GM12878 (cell line): ENCODE data around the gene FMNL2. TPM values are rescaled to one million over a fixed set of nuclear protein-coding genes. Genes with fewer than 3 reads are reported as not detected.

Experiments used
- ATAC-seq: fragments of 200-7000 bp; cut with Tn5 transposase; 3 replicates; pipeline ENCODE4 v1.9.1; 2020; ENCODE audit warnings: mild to moderate bottlenecking, moderate library complexity
- BruUV-seq: library from RNA; stranded (reverse); fragments of 400-500 nt; replicated peaks from 2 replicates; lab custom pipeline; 2021; lab: Mats Ljungman, UMichigan
- CTCF ChIA-PET: fragments of 300-600 bp; sonication (Branson Sonifier 250); formaldehyde crosslinking; extraction: SDS; loops from one replicate; lab custom pipeline; 2021; ENCODE audit warnings: inconsistent platforms; lab: Yijun Ruan, JAX
- POLR2A ChIA-PET: fragments of 350-600 bp; formaldehyde crosslinking; extraction: SDS; loops from one replicate; lab custom pipeline; 2021; ENCODE audit warnings: inconsistent platforms; lab: Charles Lee
- RAD21 ChIA-PET: fragments of 300-600 bp; sonication (Branson Sonifier 250); formaldehyde crosslinking; loops from one replicate; lab custom pipeline; 2023; ENCODE audit warnings: antibody characterized with exemption; ENCODE audit not compliant: unreplicated experiment; lab: Charles Lee
- SMC1A ChIA-PET: fragments of 300-600 bp; sonication (Branson Sonifier 250); formaldehyde crosslinking; loops from one replicate; lab custom pipeline; 2023; ENCODE audit not compliant: unreplicated experiment, uncharacterized antibody; lab: Charles Lee
- DNase-seq: peaks from one replicate; pipeline ENCODE4 v3.0.0-alpha.2; 2011; ENCODE audit warnings: low read depth, low spot score
- FAIRE-seq: peaks from 3 replicates; lab custom pipeline; 2011; peaks lifted over from hg19 to GRCh38; lab: Jason Lieb, UNC
- H2AFZ ChIP-seq: 2 replicates; pipeline ENCODE4 v1.6.0; 2011; ENCODE audit warnings: low read depth, low read length, control low read depth; ENCODE audit not compliant: control insufficient read depth
- H3K27ac ChIP-seq: 2 replicates; pipeline ENCODE4 v1.5.1; 2011; ENCODE audit warnings: control low read depth; ENCODE audit not compliant: control insufficient read depth, insufficient read depth
- H3K27me3 ChIP-seq, 2 experiments: replicated peaks in 1 of 2; 2 replicates each; pipeline versions ENCODE4 v1.6.0 to v1.6.1; 2011; ENCODE audit warnings: low read length in 1 of 2; ENCODE audit not compliant: control insufficient read depth in 2 of 2, insufficient read depth in 2 of 2
- H3K36me3 ChIP-seq, 2 experiments: 2 replicates each; pipeline ENCODE4 v1.5.1; 2011; ENCODE audit warnings: low read length in 1 of 2; ENCODE audit not compliant: control insufficient read depth in 2 of 2, insufficient read depth in 2 of 2
- H3K4me1 ChIP-seq: 2 replicates; pipeline ENCODE4 v1.6.1; 2011; ENCODE audit warnings: mild to moderate bottlenecking, low read length, moderate library complexity, mixed read lengths; ENCODE audit not compliant: control insufficient read depth, insufficient read depth
- H3K4me2 ChIP-seq: 2 replicates; pipeline ENCODE4 v1.6.0; 2011; ENCODE audit warnings: control low read depth; ENCODE audit not compliant: control insufficient read depth, insufficient read depth
- H3K4me3 ChIP-seq: fragments of 200-600 bp; sonication (generic); 2 replicates; pipeline ENCODE4 v1.5.1; 2016
- H3K79me2 ChIP-seq: 2 replicates; pipeline ENCODE4 v1.6.0; 2011; ENCODE audit warnings: low read length; ENCODE audit not compliant: control insufficient read depth, insufficient read depth
- H3K9ac ChIP-seq: 2 replicates; pipeline ENCODE4 v1.8.0; 2011; ENCODE audit warnings: low read length, control low read depth, mixed read lengths; ENCODE audit not compliant: control insufficient read depth, insufficient read depth
- H3K9me3 ChIP-seq: replicated peaks from 3 replicates; pipeline ENCODE4 v1.5.1; 2011; ENCODE audit warnings: mild to moderate bottlenecking, low read length; ENCODE audit not compliant: control insufficient read depth, insufficient read depth
- H4K20me1 ChIP-seq: 2 replicates; pipeline ENCODE4 v1.6.0; 2011; ENCODE audit not compliant: control insufficient read depth, insufficient read depth
- CBX5 ChIP-seq: sonication (generic); IDR thresholded peaks from 2 replicates; pipeline ENCODE4 v1.6.1; 2016; ENCODE audit warnings: low read depth, moderate library complexity, mild to moderate bottlenecking, inconsistent platforms
- CHD1 ChIP-seq: IDR thresholded peaks from 2 replicates; pipeline ENCODE4 v1.6.1; 2012; ENCODE audit warnings: low read depth, low read length, improper control_type of control experiment
- LARP7 ChIP-seq: fragments of 450-650 bp; IDR thresholded peaks from 2 replicates; pipeline ENCODE4 v1.6.1; 2017; ENCODE audit warnings: mild to moderate bottlenecking
- MEF2B ChIP-seq: fragments of 450-650 bp; IDR thresholded peaks from 2 replicates; pipeline ENCODE4 v1.6.1; 2018; ENCODE audit warnings: mild to moderate bottlenecking, moderate library complexity; ENCODE audit not compliant: partially characterized antibody, poor library complexity, severe bottlenecking
- TCF3 ChIP-seq: IDR thresholded peaks from 2 replicates; pipeline ENCODE4 v1.6.1; 2012; ENCODE audit warnings: low read depth, mild to moderate bottlenecking, low read length, borderline replicate concordance; ENCODE audit not compliant: insufficient read depth
- ZNF24 ChIP-seq: fragments of 450-650 bp; IDR thresholded peaks from 2 replicates; pipeline ENCODE4 v1.6.1; 2017; ENCODE audit warnings: antibody characterized with exemption, mild to moderate bottlenecking
- whole genome bisulfite sequencing: methylation state at CpG from one replicate; pipeline ENCODE4 v1.1.6; 2016; ENCODE audit warnings: low lambda C conversion rate; ENCODE audit not compliant: insufficient replicate concordance, insufficient coverage; ENCODE audit errors: missing lambda C conversion rate; 5-methylcytosine and 5-hydroxymethylcytosine counted together
- in situ Hi-C: fragments of 300-500 bp; cut with MboI; formaldehyde crosslinking; loops from 9 replicates; pipeline ENCODE4 v1.14.3; 2018; ENCODE audit warnings: mixed read lengths
- intact Hi-C: fragments of 100-400 bp; cut with micrococcal nuclease; formaldehyde crosslinking; loops from one replicate; pipeline ENCODE4 v1.14.2; 2022; ENCODE audit not compliant: unreplicated experiment
- polyA plus RNA-seq, 11 experiments: library from polyadenylated mRNA; depleted of rRNA in 4 of 11; unstranded in 6 of 11; stranded (reverse) in 5 of 11; fragments of >200 nt; fragmentation: Nextera tagmentation in 4 of 11; fragmentation: Illumina TruSeq in 1 of 11; extraction: Ambion mirVana in 4 of 11; extraction: Trizol in 1 of 11; gene quantifications; 1 replicate in 1 of 11; 2 replicates in 10 of 11; pipeline versions ENCODE4 v1.2.1 to v1.2.3, GENCODE V29; 2011 to 2016; ENCODE audit warnings: inconsistent platforms in 2 of 11, missing spikeins in 2 of 11, low read depth in 1 of 11
- total RNA-seq, 4 experiments: library from RNA; depleted of rRNA in 3 of 4; stranded (reverse); fragments of >200 nt in 3 of 4; fragmentation: Illumina TruSeq in 1 of 4; extraction: Trizol in 1 of 4; gene quantifications; 2 replicates each; pipeline versions ENCODE4 v1.2.1 to v1.2.3, GENCODE V29; 2013 to 2021
- TF ChIP-seq, protein P1 (sequence below): fragments of 450-650 bp; IDR thresholded peaks from 2 replicates; pipeline ENCODE4 v1.6.1; 2017; ENCODE audit warnings: borderline replicate concordance

FMNL2 gene
- total and polyA plus RNA-seq, 10 of the 15 experiments (the other 5 are each of a cell fraction or from before 2014, with no cell fraction given), result 0.13 to 9.9 (median 0.35) TPM

- ATAC-seq (no peak), DNase-seq (no peak), FAIRE-seq (no peak)
- H3K27me3 ChIP-seq, result no peaks in the 10 kb centered on the region
- no peak overlapping the region for H3K4me2 ChIP-seq
- H3K4me1 ChIP-seq, result no peaks in the 10 kb centered on the region
- H4K20me1 ChIP-seq, result no peaks in the 10 kb centered on the region
- no peak for TF ChIP-seq TCF3
- TF ChIP-seq, protein P1, sequence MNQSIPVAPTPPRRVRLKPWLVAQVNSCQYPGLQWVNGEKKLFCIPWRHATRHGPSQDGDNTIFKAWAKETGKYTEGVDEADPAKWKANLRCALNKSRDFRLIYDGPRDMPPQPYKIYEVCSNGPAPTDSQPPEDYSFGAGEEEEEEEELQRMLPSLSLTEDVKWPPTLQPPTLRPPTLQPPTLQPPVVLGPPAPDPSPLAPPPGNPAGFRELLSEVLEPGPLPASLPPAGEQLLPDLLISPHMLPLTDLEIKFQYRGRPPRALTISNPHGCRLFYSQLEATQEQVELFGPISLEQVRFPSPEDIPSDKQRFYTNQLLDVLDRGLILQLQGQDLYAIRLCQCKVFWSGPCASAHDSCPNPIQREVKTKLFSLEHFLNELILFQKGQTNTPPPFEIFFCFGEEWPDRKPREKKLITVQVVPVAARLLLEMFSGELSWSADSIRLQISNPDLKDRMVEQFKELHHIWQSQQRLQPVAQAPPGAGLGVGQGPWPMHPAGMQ, result no peak
- no peak for TF ChIP-seq LARP7
- no peak for TF ChIP-seq CBX5
- TF ChIP-seq ZNF24, result no peak
- TF ChIP-seq CHD1, result no peak
- no peak for TF ChIP-seq MEF2B
- ChIA-PET POLR2A (no interaction called here), SMC1A (no interaction called here), CTCF (interaction anchor here (1.1 to 2.6 kb wide), 2 partner anchors 26 to 195 kb away, joined by 3 to 9 read pairs; no protein-coding TSS in a partner anchor), RAD21 (no interaction called here)
- no peaks in the 10 kb centered on the region for H3K79me2 ChIP-seq
- H2AFZ ChIP-seq, result no peak overlapping the region
- no peak overlapping the region for H3K27ac ChIP-seq
- intact Hi-C loops (no loop called here), in situ Hi-C loops (no loop called here)
- H3K9me3 ChIP-seq, result no peaks in the 10 kb centered on the region
- WGBS, result 88% methylated on average over 3 of the region's 3 CpGs
- no peaks in the 10 kb centered on the region for H3K36me3 ChIP-seq
- no peak overlapping the region for H3K9ac ChIP-seq
- H3K4me3 ChIP-seq, result no peak overlapping the region
- BruUV-seq, result no TSS peak
Measured at GRCh38 chr2:152440460-152440859, 105.5 kb downstream of the FMNL2 start.
